GM12878 (cell line): ENCODE data around the gene NOS1. TPM values are rescaled to one million over a fixed set of nuclear protein-coding genes. Genes with fewer than 3 reads are reported as not detected.

Source experiments
- ATAC-seq: fragments of 200-7000 bp; cut with Tn5 transposase; 3 replicates; pipeline ENCODE4 v1.9.1; 2020; ENCODE audit warnings: mild to moderate bottlenecking, moderate library complexity
- BruUV-seq: library from RNA; stranded (reverse); fragments of 400-500 nt; replicated peaks from 2 replicates; lab custom pipeline; 2021; lab: Mats Ljungman, UMichigan
- CTCF ChIA-PET: fragments of 300-600 bp; sonication (Branson Sonifier 250); formaldehyde crosslinking; extraction: SDS; loops from one replicate; lab custom pipeline; 2021; ENCODE audit warnings: inconsistent platforms; lab: Yijun Ruan, JAX
- POLR2A ChIA-PET: fragments of 350-600 bp; formaldehyde crosslinking; extraction: SDS; loops from one replicate; lab custom pipeline; 2021; ENCODE audit warnings: inconsistent platforms; lab: Charles Lee
- RAD21 ChIA-PET: fragments of 300-600 bp; sonication (Branson Sonifier 250); formaldehyde crosslinking; loops from one replicate; lab custom pipeline; 2023; ENCODE audit warnings: antibody characterized with exemption; ENCODE audit not compliant: unreplicated experiment; lab: Charles Lee
- SMC1A ChIA-PET: fragments of 300-600 bp; sonication (Branson Sonifier 250); formaldehyde crosslinking; loops from one replicate; lab custom pipeline; 2023; ENCODE audit not compliant: unreplicated experiment, uncharacterized antibody; lab: Charles Lee
- DNase-seq: peaks from one replicate; pipeline ENCODE4 v3.0.0-alpha.2; 2011; ENCODE audit warnings: low read depth, low spot score
- FAIRE-seq: peaks from 3 replicates; lab custom pipeline; 2011; peaks lifted over from hg19 to GRCh38; lab: Jason Lieb, UNC
- H2AFZ ChIP-seq: 2 replicates; pipeline ENCODE4 v1.6.0; 2011; ENCODE audit warnings: low read depth, low read length, control low read depth; ENCODE audit not compliant: control insufficient read depth
- H3K27ac ChIP-seq: 2 replicates; pipeline ENCODE4 v1.5.1; 2011; ENCODE audit warnings: control low read depth; ENCODE audit not compliant: control insufficient read depth, insufficient read depth
- H3K27me3 ChIP-seq, 2 experiments: replicated peaks in 1 of 2; 2 replicates each; pipeline versions ENCODE4 v1.6.0 to v1.6.1; 2011; ENCODE audit warnings: low read length in 1 of 2; ENCODE audit not compliant: control insufficient read depth in 2 of 2, insufficient read depth in 2 of 2
- H3K36me3 ChIP-seq, 2 experiments: 2 replicates each; pipeline ENCODE4 v1.5.1; 2011; ENCODE audit warnings: low read length in 1 of 2; ENCODE audit not compliant: control insufficient read depth in 2 of 2, insufficient read depth in 2 of 2
- H3K4me1 ChIP-seq: 2 replicates; pipeline ENCODE4 v1.6.1; 2011; ENCODE audit warnings: mild to moderate bottlenecking, low read length, moderate library complexity, mixed read lengths; ENCODE audit not compliant: control insufficient read depth, insufficient read depth
- H3K4me2 ChIP-seq: 2 replicates; pipeline ENCODE4 v1.6.0; 2011; ENCODE audit warnings: control low read depth; ENCODE audit not compliant: control insufficient read depth, insufficient read depth
- H3K4me3 ChIP-seq: fragments of 200-600 bp; sonication (generic); 2 replicates; pipeline ENCODE4 v1.5.1; 2016
- H3K79me2 ChIP-seq: 2 replicates; pipeline ENCODE4 v1.6.0; 2011; ENCODE audit warnings: low read length; ENCODE audit not compliant: control insufficient read depth, insufficient read depth
- H3K9ac ChIP-seq: 2 replicates; pipeline ENCODE4 v1.8.0; 2011; ENCODE audit warnings: low read length, control low read depth, mixed read lengths; ENCODE audit not compliant: control insufficient read depth, insufficient read depth
- H3K9me3 ChIP-seq: replicated peaks from 3 replicates; pipeline ENCODE4 v1.5.1; 2011; ENCODE audit warnings: mild to moderate bottlenecking, low read length; ENCODE audit not compliant: control insufficient read depth, insufficient read depth
- H4K20me1 ChIP-seq: 2 replicates; pipeline ENCODE4 v1.6.0; 2011; ENCODE audit not compliant: control insufficient read depth, insufficient read depth
- ETV6 ChIP-seq, 2 experiments: fragments of 450-650 bp in 1 of 2; IDR thresholded peaks in 1 of 2; conservative IDR thresholded peaks in 1 of 2; 2 replicates each; pipeline ENCODE4 v1.6.1; 2014; ENCODE audit warnings: antibody characterized with exemption in 1 of 2, borderline replicate concordance in 1 of 2, low read depth in 1 of 2, mild to moderate bottlenecking in 1 of 2, moderate library complexity in 1 of 2
- MEF2A ChIP-seq: IDR thresholded peaks from 2 replicates; pipeline ENCODE4 v1.6.1; 2011; ENCODE audit warnings: low read depth, mild to moderate bottlenecking, low read length, moderate library complexity; ENCODE audit not compliant: insufficient read depth
- MLLT1 ChIP-seq: fragments of 450-650 bp; IDR thresholded peaks from 2 replicates; pipeline ENCODE4 v1.6.1; 2016; ENCODE audit warnings: mild to moderate bottlenecking
- PAX5 ChIP-seq: IDR thresholded peaks from 2 replicates; pipeline ENCODE4 v1.6.1; 2011; ENCODE audit warnings: low read depth, low read length, borderline replicate concordance
- POU2F2 ChIP-seq: IDR thresholded peaks from 3 replicates; pipeline ENCODE4 v1.6.1; 2011; ENCODE audit warnings: low read depth, mild to moderate bottlenecking, low read length, borderline replicate concordance
- RELA ChIP-seq: fragments of 450-650 bp; IDR thresholded peaks from 2 replicates; pipeline ENCODE4 v1.8.0; 2014; ENCODE audit warnings: borderline replicate concordance; ENCODE audit not compliant: partially characterized antibody
- TAF1 ChIP-seq: IDR thresholded peaks from 2 replicates; pipeline ENCODE4 v1.6.1; 2011; ENCODE audit warnings: mild to moderate bottlenecking, low read depth, low read length, borderline replicate concordance
- ZNF207 ChIP-seq: fragments of 450-650 bp; IDR thresholded peaks from 2 replicates; pipeline ENCODE4 v1.6.1; 2014; ENCODE audit warnings: antibody characterized with exemption, mild to moderate bottlenecking, borderline replicate concordance
- ZNF384 ChIP-seq: IDR thresholded peaks from 2 replicates; pipeline ENCODE4 v1.6.1; 2012; ENCODE audit warnings: low read depth, mild to moderate bottlenecking, low read length, improper control_type of control experiment, borderline replicate concordance
- WGBS: methylation state at CpG from one replicate; pipeline ENCODE4 v1.1.6; 2016; ENCODE audit warnings: low lambda C conversion rate; ENCODE audit not compliant: insufficient replicate concordance, insufficient coverage; ENCODE audit errors: missing lambda C conversion rate; 5-methylcytosine and 5-hydroxymethylcytosine counted together
- in situ Hi-C: fragments of 300-500 bp; cut with MboI; formaldehyde crosslinking; loops from 9 replicates; pipeline ENCODE4 v1.14.3; 2018; ENCODE audit warnings: mixed read lengths
- intact Hi-C: fragments of 100-400 bp; cut with micrococcal nuclease; formaldehyde crosslinking; loops from one replicate; pipeline ENCODE4 v1.14.2; 2022; ENCODE audit not compliant: unreplicated experiment
- polyA plus RNA-seq, 11 experiments: library from polyadenylated mRNA; depleted of rRNA in 4 of 11; unstranded in 6 of 11; stranded (reverse) in 5 of 11; fragments of >200 nt; fragmentation: Nextera tagmentation in 4 of 11; fragmentation: Illumina TruSeq in 1 of 11; extraction: Ambion mirVana in 4 of 11; extraction: Trizol in 1 of 11; gene quantifications; 1 replicate in 1 of 11; 2 replicates in 10 of 11; pipeline versions ENCODE4 v1.2.1 to v1.2.3, GENCODE V29; 2011 to 2016; ENCODE audit warnings: inconsistent platforms in 2 of 11, missing spikeins in 2 of 11, low read depth in 1 of 11
- total RNA-seq, 4 experiments: library from RNA; depleted of rRNA in 3 of 4; stranded (reverse); fragments of >200 nt in 3 of 4; fragmentation: Illumina TruSeq in 1 of 4; extraction: Trizol in 1 of 4; gene quantifications; 2 replicates each; pipeline versions ENCODE4 v1.2.1 to v1.2.3, GENCODE V29; 2013 to 2021
- TF ChIP-seq, protein P1 (sequence below): IDR thresholded peaks from 2 replicates; pipeline ENCODE4 v1.6.1; 2012; ENCODE audit warnings: low read length, inconsistent platforms
- TF ChIP-seq, protein P2 (sequence below): IDR thresholded peaks from 2 replicates; pipeline ENCODE4 v1.6.1; 2012; ENCODE audit warnings: improper control_type of control experiment, low read depth, low read length; ENCODE audit not compliant: insufficient replicate concordance

The NOS1 gene
- total and polyA plus RNA-seq, 10 of the 15 experiments (the other 5 are each of a cell fraction or from before 2014, with no cell fraction given): under 0.01 to 0.04 (median 0.01) TPM; not detected in 7

GRCh38 chr12:117280019-117280680 lies 81.3 kb downstream of the NOS1 start (continued):
- TF ChIP-seq MLLT1 (no peak), ETV6 (conservative IDR thresholded peaks at IDR 0.05 in 1 of 2, IDR thresholded peaks at IDR 0.05 in 1 of 2; ENCODE audit: borderline replicate concordance in 1 of 2, low read depth in 1 of 2) (no peak)

DNA sequence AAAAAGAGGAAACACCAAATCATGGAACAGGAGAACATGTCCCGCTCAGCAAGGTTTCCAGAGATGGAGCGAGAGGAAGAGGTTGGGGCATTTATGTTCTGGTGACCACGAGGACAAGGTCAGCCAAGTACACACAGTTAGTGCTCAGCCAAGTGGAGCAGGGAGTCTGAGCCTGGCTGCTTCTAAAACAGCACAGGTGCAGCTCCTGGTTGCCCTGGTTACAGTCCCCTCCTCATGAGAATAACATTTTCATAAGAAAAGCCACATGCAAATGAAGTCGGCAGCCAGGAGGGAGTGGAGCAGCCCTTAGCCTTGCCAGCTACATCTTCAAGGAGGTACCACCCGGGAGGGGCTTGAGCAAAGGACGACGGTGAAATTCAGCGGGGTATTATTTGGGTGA lies 81.8 kb downstream of the NOS1 start:
- ATAC-seq (no peak), FAIRE-seq (no peak), DNase-seq (no peak)
- no peak overlapping the region for H3K27ac ChIP-seq
- 16% methylated on average over 8 of the region's 8 CpGs for WGBS
- no peaks in the 10 kb centered on the region for H4K20me1 ChIP-seq
- ChIA-PET POLR2A (no interaction called here), RAD21 (no interaction called here), CTCF (no interaction called here), SMC1A (no interaction called here)
- no peaks in the 10 kb centered on the region for H3K36me3 ChIP-seq
- H3K4me3 ChIP-seq: no peak overlapping the region
- intact Hi-C loops: no loop called here
- no peak overlapping the region for H3K9ac ChIP-seq
- BruUV-seq: no TSS peak
- H3K27me3 ChIP-seq: no peaks in the 10 kb centered on the region; a peak in 1 of 4 replicates
- no peak overlapping the region for H3K4me2 ChIP-seq
- no peaks in the 10 kb centered on the region for H3K9me3 ChIP-seq
- peaks cover 4% of the 10 kb centered on the region for H3K4me1 ChIP-seq
- H3K79me2 ChIP-seq: no peaks in the 10 kb centered on the region
- no peak overlapping the region for H2AFZ ChIP-seq
- in situ Hi-C loops: no loop called here
- TF ChIP-seq, protein P1, sequence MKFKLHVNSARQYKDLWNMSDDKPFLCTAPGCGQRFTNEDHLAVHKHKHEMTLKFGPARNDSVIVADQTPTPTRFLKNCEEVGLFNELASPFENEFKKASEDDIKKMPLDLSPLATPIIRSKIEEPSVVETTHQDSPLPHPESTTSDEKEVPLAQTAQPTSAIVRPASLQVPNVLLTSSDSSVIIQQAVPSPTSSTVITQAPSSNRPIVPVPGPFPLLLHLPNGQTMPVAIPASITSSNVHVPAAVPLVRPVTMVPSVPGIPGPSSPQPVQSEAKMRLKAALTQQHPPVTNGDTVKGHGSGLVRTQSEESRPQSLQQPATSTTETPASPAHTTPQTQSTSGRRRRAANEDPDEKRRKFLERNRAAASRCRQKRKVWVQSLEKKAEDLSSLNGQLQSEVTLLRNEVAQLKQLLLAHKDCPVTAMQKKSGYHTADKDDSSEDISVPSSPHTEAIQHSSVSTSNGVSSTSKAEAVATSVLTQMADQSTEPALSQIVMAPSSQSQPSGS: no peak
- TF ChIP-seq TAF1 (no peak), MEF2A (no peak), PAX5 (no peak), RELA (no peak), POU2F2 (no peak), ZNF207 (no peak), ZNF384 (no peak)
- TF ChIP-seq, protein P2, sequence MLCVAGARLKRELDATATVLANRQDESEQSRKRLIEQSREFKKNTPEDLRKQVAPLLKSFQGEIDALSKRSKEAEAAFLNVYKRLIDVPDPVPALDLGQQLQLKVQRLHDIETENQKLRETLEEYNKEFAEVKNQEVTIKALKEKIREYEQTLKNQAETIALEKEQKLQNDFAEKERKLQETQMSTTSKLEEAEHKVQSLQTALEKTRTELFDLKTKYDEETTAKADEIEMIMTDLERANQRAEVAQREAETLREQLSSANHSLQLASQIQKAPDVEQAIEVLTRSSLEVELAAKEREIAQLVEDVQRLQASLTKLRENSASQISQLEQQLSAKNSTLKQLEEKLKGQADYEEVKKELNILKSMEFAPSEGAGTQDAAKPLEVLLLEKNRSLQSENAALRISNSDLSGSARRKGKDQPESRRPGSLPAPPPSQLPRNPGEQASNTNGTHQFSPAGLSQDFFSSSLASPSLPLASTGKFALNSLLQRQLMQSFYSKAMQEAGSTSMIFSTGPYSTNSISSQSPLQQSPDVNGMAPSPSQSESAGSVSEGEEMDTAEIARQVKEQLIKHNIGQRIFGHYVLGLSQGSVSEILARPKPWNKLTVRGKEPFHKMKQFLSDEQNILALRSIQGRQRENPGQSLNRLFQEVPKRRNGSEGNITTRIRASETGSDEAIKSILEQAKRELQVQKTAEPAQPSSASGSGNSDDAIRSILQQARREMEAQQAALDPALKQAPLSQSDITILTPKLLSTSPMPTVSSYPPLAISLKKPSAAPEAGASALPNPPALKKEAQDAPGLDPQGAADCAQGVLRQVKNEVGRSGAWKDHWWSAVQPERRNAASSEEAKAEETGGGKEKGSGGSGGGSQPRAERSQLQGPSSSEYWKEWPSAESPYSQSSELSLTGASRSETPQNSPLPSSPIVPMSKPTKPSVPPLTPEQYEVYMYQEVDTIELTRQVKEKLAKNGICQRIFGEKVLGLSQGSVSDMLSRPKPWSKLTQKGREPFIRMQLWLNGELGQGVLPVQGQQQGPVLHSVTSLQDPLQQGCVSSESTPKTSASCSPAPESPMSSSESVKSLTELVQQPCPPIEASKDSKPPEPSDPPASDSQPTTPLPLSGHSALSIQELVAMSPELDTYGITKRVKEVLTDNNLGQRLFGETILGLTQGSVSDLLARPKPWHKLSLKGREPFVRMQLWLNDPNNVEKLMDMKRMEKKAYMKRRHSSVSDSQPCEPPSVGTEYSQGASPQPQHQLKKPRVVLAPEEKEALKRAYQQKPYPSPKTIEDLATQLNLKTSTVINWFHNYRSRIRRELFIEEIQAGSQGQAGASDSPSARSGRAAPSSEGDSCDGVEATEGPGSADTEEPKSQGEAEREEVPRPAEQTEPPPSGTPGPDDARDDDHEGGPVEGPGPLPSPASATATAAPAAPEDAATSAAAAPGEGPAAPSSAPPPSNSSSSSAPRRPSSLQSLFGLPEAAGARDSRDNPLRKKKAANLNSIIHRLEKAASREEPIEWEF: no peak
